Skeletal muscle tissue (tissue), 4 donors: ENCODE data around the gene SEMA7A. TPM values are rescaled to one million over a fixed set of nuclear protein-coding genes. Genes with fewer than 3 reads are reported as not detected.

Experiments used
- H3K27ac ChIP-seq: one replicate; pipeline ENCODE4 v1.7.0; 2013; ENCODE audit warnings: mild to moderate bottlenecking, low read depth, low read length, inconsistent platforms
- H3K27me3 ChIP-seq, 3 donors: one replicate each; pipeline ENCODE4 v1.7.0; 2013; ENCODE audit warnings: low read length in 3 of 3; ENCODE audit not compliant: control insufficient read depth in 3 of 3, insufficient read depth in 3 of 3
- H3K36me3 ChIP-seq, 3 donors: one replicate each; pipeline ENCODE4 v1.7.0; 2013; ENCODE audit warnings: low read length in 3 of 3; ENCODE audit not compliant: control insufficient read depth in 3 of 3, insufficient read depth in 3 of 3
- H3K4me1 ChIP-seq, 3 donors: one replicate each; pipeline ENCODE4 v1.7.0; 2013; ENCODE audit warnings: low read length in 3 of 3, mild to moderate bottlenecking in 3 of 3; ENCODE audit not compliant: control insufficient read depth in 3 of 3, insufficient read depth in 3 of 3
- H3K4me3 ChIP-seq, 3 donors: one replicate each; pipeline ENCODE4 v1.7.0; 2013; ENCODE audit warnings: low read length in 3 of 3
- H3K9ac ChIP-seq, 3 donors: one replicate each; pipeline ENCODE4 v1.7.0; 2013; ENCODE audit warnings: low read length in 3 of 3, mild to moderate bottlenecking in 3 of 3, moderate library complexity in 2 of 3, low read depth in 1 of 3
- H3K9me3 ChIP-seq, 3 donors: one replicate each; pipeline ENCODE4 v1.7.0; 2013; ENCODE audit warnings: low read length in 3 of 3; ENCODE audit not compliant: control insufficient read depth in 3 of 3
- total RNA-seq: library from RNA; depleted of rRNA; stranded (reverse); fragments of >200 nt; gene quantifications from one replicate; pipeline ENCODE4 v1.2.3, GENCODE V29; 2014
- donor health status: Osteomylitis.

Gene SEMA7A
- total RNA-seq, 1 donor from 2014 or later = 5.2 TPM

DNA sequence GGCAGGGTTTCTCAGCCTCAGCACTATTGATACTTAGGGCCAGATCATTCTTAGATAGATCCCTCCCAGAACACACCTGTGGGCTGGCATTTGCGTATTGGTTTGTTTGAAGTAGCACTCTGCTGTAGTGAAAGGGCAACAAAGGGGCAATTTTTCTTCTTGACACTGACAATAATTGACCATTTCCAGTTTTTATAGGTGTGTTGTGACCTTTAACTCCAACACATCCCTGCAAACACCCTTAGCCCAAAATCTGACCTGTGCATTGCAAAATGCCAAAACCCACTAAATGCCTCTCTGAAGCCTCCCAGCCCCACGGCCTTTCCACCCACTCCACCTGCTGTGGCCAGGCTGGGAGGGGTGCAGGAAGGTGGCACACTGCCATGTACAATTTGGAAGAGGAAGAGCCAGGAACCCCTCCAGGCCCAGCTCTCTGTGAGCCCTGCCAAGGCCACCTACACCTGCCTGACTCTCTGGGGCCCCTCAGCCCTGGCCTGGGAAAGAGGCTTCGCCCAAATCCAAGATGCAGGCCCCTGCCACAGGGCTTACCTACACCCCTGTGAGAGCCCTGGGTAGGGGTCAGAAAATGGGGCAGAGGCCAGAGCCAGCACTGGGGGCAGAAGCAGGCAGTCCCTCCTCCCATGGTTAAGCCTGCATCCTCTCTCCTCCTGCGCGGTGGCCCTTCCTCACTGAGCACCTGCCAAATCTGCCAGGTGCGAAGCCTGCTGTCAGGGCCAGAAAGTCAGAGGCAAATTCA is 56.8 kb downstream of the SEMA7A start:
- H3K4me3 ChIP-seq = no peak overlapping the region
- H3K36me3 ChIP-seq = no peaks in the 10 kb centered on the region
- no peaks in the 10 kb centered on the region for H3K9me3 ChIP-seq
- peaks cover 0 to 3% (median 0%) of the 10 kb centered on the region in 3 donors for H3K27me3 ChIP-seq
- no peak overlapping the region for H3K27ac ChIP-seq
- no peak overlapping the region for H3K9ac ChIP-seq
- peaks cover 16 to 19% (median 17%) of the 10 kb centered on the region in 3 donors for H3K4me1 ChIP-seq

DNA sequence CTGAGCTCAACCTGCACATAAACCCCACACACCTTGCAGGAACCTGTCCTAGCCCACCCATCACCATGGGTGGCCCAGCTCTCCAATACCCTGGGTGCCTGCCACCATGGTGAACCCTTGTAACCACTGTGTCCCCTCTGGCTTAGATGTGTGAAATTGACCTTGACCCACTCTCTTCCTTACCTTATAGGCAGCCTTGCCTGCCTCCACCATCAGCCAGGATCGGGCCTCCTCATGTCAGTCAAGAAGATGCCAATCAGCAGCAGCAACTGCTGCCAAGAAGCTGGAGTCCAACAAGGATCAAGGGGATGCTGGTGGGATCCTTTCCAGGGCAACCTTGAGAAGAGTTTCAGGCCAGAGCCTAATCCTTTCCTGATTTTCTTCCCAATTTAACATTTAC is 57.5 kb downstream of the SEMA7A start:
- H3K4me1 ChIP-seq = peaks cover 16 to 19% (median 17%) of the 10 kb centered on the region in 3 donors
- peaks cover 0 to 3% (median 0%) of the 10 kb centered on the region in 3 donors for H3K27me3 ChIP-seq
- no peak overlapping the region for H3K4me3 ChIP-seq
- no peaks in the 10 kb centered on the region for H3K9me3 ChIP-seq
- H3K9ac ChIP-seq = no peak overlapping the region
- H3K36me3 ChIP-seq = no peaks in the 10 kb centered on the region
- H3K27ac ChIP-seq = no peak overlapping the region

DNA sequence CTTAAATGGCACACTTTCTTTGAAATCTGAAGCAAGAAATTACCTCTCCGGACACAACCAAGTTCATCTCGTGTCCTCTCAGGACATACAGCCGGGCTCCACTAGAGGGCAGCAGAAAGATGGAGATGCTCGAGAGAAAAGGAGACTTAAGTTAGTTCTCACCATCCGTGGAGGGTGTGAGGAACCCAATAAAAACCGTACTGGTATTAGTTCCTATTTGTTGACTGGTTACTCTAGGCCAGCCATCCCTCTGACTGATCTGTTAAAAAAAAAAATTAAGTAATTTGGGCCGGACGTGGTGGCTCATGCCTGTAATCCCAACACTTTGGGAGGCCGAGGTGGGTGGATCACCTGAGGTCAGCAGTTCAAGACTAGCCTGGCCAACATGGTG is 58.5 kb downstream of the SEMA7A start:
- Histone ChIP-seq H3K27me3 (peaks cover 0 to 3% (median 0%) of the 10 kb centered on the region in 3 donors), H3K4me3 (no peak overlapping the region), H3K9me3 (no peaks in the 10 kb centered on the region), H3K27ac (no peak overlapping the region), H3K9ac (no peak overlapping the region), H3K36me3 (no peaks in the 10 kb centered on the region), H3K4me1 (peaks cover 16 to 19% (median 17%) of the 10 kb centered on the region in 3 donors)

DNA sequence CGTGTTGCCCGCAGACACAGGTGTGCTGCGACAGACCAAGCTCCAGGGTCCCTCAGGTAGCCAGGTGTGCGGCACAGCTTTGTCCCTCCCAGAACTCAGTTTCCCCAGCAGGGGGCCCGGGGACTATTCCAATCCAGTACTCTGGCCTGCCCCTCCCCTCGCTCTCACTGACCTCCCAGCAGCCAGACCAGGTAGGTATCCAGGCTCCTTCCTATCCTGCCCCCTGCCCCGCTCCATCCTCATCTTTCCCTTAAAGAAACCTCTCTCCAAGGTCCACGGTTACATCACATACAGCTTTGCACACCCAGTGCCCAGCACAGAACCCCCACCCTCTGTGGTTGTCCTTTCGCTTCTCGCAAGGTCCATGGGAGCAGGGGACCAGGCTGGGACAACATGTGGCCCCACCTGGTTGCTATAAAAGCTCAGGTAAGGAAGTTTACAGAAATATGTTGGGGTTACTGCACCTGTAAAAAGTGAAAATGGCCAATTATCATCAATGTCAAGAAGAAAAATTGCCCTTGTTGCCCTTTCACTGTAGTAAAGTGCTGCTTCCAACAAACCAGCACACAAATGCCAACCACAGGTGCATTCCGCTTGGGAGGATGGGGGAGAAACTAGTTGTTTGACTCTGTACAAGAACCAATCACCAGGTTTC is 59.0 kb downstream of the SEMA7A start:
- Histone ChIP-seq H3K9me3 (no peaks in the 10 kb centered on the region), H3K27ac (no peak overlapping the region), H3K27me3 (peaks cover 0 to 3% (median 0%) of the 10 kb centered on the region in 3 donors), H3K9ac (peak overlapping the region in 1 of 3 donors; percentile 54), H3K4me1 (peaks cover 16 to 19% (median 17%) of the 10 kb centered on the region in 3 donors), H3K36me3 (no peaks in the 10 kb centered on the region), H3K4me3 (peak overlapping the region; percentile 43 to 80 (median 65))

DNA sequence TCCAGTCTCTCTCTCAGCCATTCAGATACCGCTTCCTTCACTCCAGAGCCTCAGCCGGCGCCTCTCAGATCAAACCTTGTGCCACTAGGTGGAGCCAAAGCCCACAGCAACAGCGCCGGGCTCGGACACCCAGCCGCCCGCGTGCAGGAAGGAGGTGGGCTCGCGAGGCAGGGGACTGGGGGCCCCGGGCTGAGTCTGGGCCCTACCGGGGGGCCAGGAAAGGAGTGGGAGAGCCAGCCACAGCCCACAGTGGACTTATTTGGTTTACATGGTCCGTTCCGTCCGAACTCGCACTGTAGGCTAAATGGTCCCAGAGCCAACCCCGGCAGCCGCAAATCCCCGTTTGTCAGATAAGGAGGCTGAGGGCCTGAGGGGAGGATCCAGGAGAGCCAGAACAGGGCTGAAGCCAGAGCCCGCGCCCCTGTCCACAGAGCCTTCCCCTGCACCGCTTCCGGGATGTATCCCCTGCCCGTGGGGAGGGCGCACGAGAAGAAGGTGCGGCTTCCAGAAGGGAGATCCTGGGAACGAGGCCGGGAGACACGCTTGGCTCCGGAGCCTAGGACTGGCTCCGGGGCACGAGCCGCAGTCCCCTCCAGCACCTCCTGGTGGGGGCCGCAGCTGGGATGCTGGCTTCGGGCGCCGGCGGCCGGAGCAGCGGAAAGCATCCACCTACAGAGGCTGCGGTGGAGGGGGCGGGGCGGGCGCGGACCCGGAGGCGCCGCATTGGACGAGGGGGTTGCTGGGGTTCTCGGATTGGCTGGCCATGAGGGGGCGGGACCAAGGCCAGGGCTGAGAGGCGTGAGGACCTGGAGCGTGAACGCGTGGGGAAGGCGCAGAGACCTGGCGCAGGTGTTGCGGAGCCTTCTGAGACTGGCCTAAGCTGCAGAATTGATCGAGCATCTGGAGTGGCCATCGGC is 59.8 kb downstream of the SEMA7A start:
- H3K27me3 ChIP-seq = peaks cover 0 to 3% (median 0%) of the 10 kb centered on the region in 3 donors
- H3K9ac ChIP-seq = peak overlapping the region in 2 of 3 donors; percentile 59 to 66
- H3K27ac ChIP-seq = no peak overlapping the region
- H3K4me1 ChIP-seq = peaks cover 16 to 19% (median 17%) of the 10 kb centered on the region in 3 donors
- H3K4me3 ChIP-seq = peak overlapping the region; percentile 71 to 80 (median 75)
- H3K36me3 ChIP-seq = no peaks in the 10 kb centered on the region
- H3K9me3 ChIP-seq = no peaks in the 10 kb centered on the region

DNA sequence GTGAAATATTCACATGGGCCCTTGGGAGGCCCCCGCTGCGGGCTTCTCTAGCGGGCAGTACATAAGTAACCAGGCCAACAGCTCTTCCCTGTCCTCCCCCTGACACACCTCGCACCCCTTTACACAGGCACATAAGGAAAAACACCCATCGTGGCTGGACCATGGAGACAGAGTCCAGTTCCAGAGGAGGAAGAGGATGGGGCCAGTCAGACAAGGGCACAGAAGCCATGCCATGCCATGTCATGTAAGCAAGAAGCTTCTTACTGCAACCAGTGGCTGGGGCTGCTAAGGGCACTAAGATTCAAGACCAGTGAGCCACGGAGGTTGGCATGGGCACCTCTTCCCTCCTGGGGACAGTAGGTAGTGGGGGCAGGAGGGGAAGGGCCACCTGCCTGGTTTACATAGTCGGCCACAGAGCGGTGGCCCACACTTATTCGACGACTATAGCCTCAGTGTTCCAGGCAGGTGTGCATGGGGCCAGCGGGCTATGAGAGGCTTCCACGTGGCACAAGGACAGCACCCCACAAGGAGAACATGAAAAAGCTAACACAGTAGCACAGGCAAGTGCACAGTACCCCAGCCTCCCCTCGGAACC is 60.6 kb downstream of the SEMA7A start:
- H3K36me3 ChIP-seq = no peaks in the 10 kb centered on the region
- peaks cover 16 to 19% (median 17%) of the 10 kb centered on the region in 3 donors for H3K4me1 ChIP-seq
- no peaks in the 10 kb centered on the region for H3K9me3 ChIP-seq
- peak overlapping the region in 1 of 3 donors; percentile 40 for H3K9ac ChIP-seq
- H3K27ac ChIP-seq = no peak overlapping the region
- H3K27me3 ChIP-seq = peaks cover 0 to 3% (median 0%) of the 10 kb centered on the region in 3 donors
- H3K4me3 ChIP-seq = peak overlapping the region in 1 of 3 donors; percentile 29

DNA sequence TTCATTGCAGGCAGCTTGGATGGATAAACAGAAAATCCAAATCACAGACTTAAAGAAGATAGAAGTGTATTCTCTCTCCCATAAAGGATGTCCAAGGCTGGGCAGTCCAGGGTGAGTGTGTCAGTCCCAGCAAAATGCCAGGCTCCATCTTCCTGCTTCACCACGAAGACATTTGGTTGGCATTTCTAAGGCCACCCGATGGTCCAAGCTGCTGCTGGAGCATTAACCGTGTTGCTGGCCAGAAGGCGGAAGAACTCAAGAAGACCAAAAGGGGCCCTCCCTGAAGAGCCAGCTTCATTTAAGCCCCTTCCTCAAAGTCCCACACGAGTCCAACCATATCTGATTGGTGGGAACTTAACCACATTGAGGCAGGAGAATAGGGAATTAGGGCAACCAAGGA is 63.3 kb downstream of the SEMA7A start:
- Histone ChIP-seq H3K27me3 (peaks cover 0 to 3% (median 3%) of the 10 kb centered on the region in 3 donors), H3K36me3 (no peaks in the 10 kb centered on the region), H3K4me1 (peaks cover 19 to 22% (median 19%) of the 10 kb centered on the region in 3 donors), H3K27ac (no peak overlapping the region), H3K4me3 (no peak overlapping the region), H3K9me3 (no peaks in the 10 kb centered on the region), H3K9ac (no peak overlapping the region)

DNA sequence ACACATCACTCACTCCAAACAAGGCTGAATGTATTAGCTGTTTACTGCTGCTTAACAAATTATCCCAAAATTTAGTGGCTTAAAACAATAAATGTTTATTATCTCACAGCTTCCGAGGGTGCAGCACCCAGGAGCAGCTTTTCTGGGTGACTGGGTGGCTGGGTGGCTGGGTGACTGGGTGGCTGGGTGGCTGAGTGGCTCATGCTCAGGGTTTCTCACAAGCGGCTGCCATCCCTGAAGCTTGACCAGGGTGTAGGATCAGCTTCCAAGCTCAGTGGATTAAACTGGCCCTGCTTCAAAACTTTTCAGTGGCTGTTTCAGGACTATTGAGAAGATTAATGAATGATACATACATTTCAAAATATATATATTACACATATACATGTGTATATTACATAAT is 64.0 kb downstream of the SEMA7A start:
- Histone ChIP-seq H3K27me3 (peaks cover 0 to 3% (median 3%) of the 10 kb centered on the region in 3 donors), H3K4me3 (no peak overlapping the region), H3K27ac (no peak overlapping the region), H3K36me3 (no peaks in the 10 kb centered on the region), H3K9ac (no peak overlapping the region), H3K9me3 (no peaks in the 10 kb centered on the region), H3K4me1 (peaks cover 18 to 21% (median 18%) of the 10 kb centered on the region in 3 donors)

DNA sequence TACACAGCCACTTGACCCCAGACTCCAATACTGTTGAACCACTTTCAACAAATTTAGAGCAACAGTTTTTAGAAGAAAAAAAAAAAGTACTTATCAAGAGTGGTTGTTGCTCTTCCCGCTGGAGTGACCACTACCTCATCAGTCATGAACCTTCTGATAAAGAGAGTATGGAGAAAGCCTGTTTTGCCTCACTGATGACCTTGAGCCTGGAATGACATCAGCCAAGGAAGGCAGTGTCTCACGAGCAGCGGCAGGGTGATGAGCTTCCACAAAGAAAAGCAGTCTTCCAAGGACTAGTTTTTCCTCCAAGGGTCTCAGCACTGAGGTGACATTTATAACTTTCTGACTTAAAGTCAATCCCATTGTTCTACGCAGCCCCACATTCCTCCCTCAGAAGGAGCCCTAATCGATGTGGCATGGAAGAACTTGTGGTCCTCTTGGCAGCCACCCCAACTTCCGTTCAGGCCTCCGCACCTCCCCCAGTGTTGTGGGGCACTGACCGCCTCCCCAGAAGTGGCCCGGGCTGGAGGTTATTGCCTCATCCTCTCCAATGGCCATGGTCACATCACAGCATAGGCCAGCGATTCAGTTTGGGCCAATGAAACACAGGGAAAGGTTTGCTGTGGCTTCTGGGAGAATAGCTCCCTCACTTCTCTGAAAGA is 64.5 kb downstream of the SEMA7A start:
- peaks cover 14 to 16% (median 14%) of the 10 kb centered on the region in 3 donors for H3K4me1 ChIP-seq
- H3K36me3 ChIP-seq = no peaks in the 10 kb centered on the region
- H3K27me3 ChIP-seq = peaks cover 0 to 3% (median 3%) of the 10 kb centered on the region in 3 donors
- H3K4me3 ChIP-seq = no peak overlapping the region
- no peaks in the 10 kb centered on the region for H3K9me3 ChIP-seq
- no peak overlapping the region for H3K27ac ChIP-seq
- no peak overlapping the region for H3K9ac ChIP-seq
